Measurements from ENCODE around the gene NANP. TPM values are rescaled to one million over a fixed set of nuclear protein-coding genes. Genes with fewer than 3 reads are reported as not detected.
"Not testable (repeated sequence)": the region's sequence is repeated elsewhere in the genome, so short reads cannot be mapped to it uniquely, and the experiment has no call there.

Gene NANP
- total RNA-seq, 1 experiment from 2014 or later, result 7.3 TPM

GRCh38 chr20:25659999-25660398 lies 36.2 kb upstream of the NANP start:
- Histone ChIP-seq H3K27ac (ENCODE audit: low read length) (no peak overlapping the region), H3K9me3 (ENCODE audit: control insufficient read depth, insufficient read depth, low read depth, low read length) (no peaks in the 10 kb centered on the region), H3K27me3 (ENCODE audit: control insufficient read depth, insufficient read depth, low read length) (no peaks in the 10 kb centered on the region), H3K4me1 (ENCODE audit: control insufficient read depth, insufficient read depth, low read length) (no peaks in the 10 kb centered on the region), H3K4me3 (ENCODE audit: low read depth in 2 of 2, low read length in 2 of 2) (no peak overlapping the region), H3K36me3 (ENCODE audit: control insufficient read depth, insufficient read depth, low read length) (no peaks in the 10 kb centered on the region)
- ChIA-PET POLR2A (no interaction called here), CTCF (interaction anchor here (0.7 kb wide), 1 partner anchor 34 kb away, joined by 3 read pairs; no protein-coding TSS in a partner anchor)
- intact Hi-C loops (cut with micrococcal nuclease; ENCODE audit: unreplicated experiment) (no loop called here), in situ Hi-C loops (cut with HindIII; ENCODE audit: low pct_unique_long_range_greater_than_20kb, low sequenced_read_pairs) (no loop called here)
- no peak for DNase-seq (ENCODE audit: low read depth, low spot score)
- ATAC-seq, result no peak; the same call in 1 of the 2 replicates
- no TSS peak for BruUV-seq (replicated peaks)
- TF ChIP-seq TCF7L2 (IDR thresholded peaks at IDR 0.05; ENCODE audit: low read depth, low read length) (no peak), POLR2AphosphoS5 (IDR thresholded peaks at IDR 0.05; ENCODE audit: low read depth, low read length) (no peak), REST (IDR thresholded peaks at IDR 0.05; ENCODE audit: insufficient read depth in 1 of 2, low read depth in 2 of 2, low read length in 1 of 2) (no peak), SIN3A (IDR thresholded peaks at IDR 0.05; ENCODE audit: borderline replicate concordance, insufficient read depth, low read depth, low read length) (no peak), CTCF (IDR thresholded peaks at IDR 0.05) (no peak)

GRCh38 chr20:25654487-25654886 lies 30.7 kb upstream of the NANP start:
- H3K36me3 ChIP-seq (ENCODE audit: control insufficient read depth, insufficient read depth, low read length), result no peaks in the 10 kb centered on the region
- in situ Hi-C loops (cut with HindIII; ENCODE audit: low pct_unique_long_range_greater_than_20kb, low sequenced_read_pairs), result no loop called here
- no peaks in the 10 kb centered on the region for H3K27me3 ChIP-seq (ENCODE audit: control insufficient read depth, insufficient read depth, low read length)
- no peak for DNase-seq (ENCODE audit: low read depth, low spot score)
- ChIA-PET POLR2A (no interaction called here), CTCF (no interaction called here)
- no peaks in the 10 kb centered on the region for H3K9me3 ChIP-seq (ENCODE audit: control insufficient read depth, insufficient read depth, low read depth, low read length)
- H3K4me3 ChIP-seq (ENCODE audit: low read depth in 2 of 2, low read length in 2 of 2), result no peak overlapping the region
- no peaks in the 10 kb centered on the region for H3K4me1 ChIP-seq (ENCODE audit: control insufficient read depth, insufficient read depth, low read length)
- no peak overlapping the region for H3K27ac ChIP-seq (ENCODE audit: low read length)
- intact Hi-C loops (cut with micrococcal nuclease; ENCODE audit: unreplicated experiment), result no loop called here
- ATAC-seq, result no peak
- TF ChIP-seq CTCF (IDR thresholded peaks at IDR 0.05) (no peak), POLR2AphosphoS5 (IDR thresholded peaks at IDR 0.05; ENCODE audit: low read depth, low read length) (no peak), SIN3A (IDR thresholded peaks at IDR 0.05; ENCODE audit: borderline replicate concordance, insufficient read depth, low read depth, low read length) (no peak), TCF7L2 (IDR thresholded peaks at IDR 0.05; ENCODE audit: low read depth, low read length) (no peak), REST (IDR thresholded peaks at IDR 0.05; ENCODE audit: insufficient read depth in 1 of 2, low read depth in 2 of 2, low read length in 1 of 2) (no peak)
- no TSS peak for BruUV-seq (replicated peaks)

- ATAC-seq; intact Hi-C loops (cut with micrococcal nuclease; ENCODE audit: unreplicated experiment); BruUV-seq (replicated peaks); DNase-seq (ENCODE audit: low read depth, low spot score); H3K27ac ChIP-seq (ENCODE audit: low read length); H3K36me3 ChIP-seq (ENCODE audit: control insufficient read depth, insufficient read depth, low read length); CTCF ChIA-PET; in situ Hi-C loops (cut with HindIII; ENCODE audit: low pct_unique_long_range_greater_than_20kb, low sequenced_read_pairs); H3K9me3 ChIP-seq (ENCODE audit: control insufficient read depth, insufficient read depth, low read depth, low read length); H3K4me3 ChIP-seq (ENCODE audit: low read depth in 2 of 2, low read length in 2 of 2); H3K27me3 ChIP-seq (ENCODE audit: control insufficient read depth, insufficient read depth, low read length); H3K4me1 ChIP-seq (ENCODE audit: control insufficient read depth, insufficient read depth, low read length): not testable (repeated sequence)
- POLR2A ChIA-PET, result interaction anchor here (0.6 to 0.7 kb wide), 2 partner anchors 30 to 539 kb away, joined by 3 to 4 read pairs; no protein-coding TSS in a partner anchor
Observed at GRCh38 chr20:25652866-25653265, 29.1 kb upstream of the NANP start.

Data from Panc1 (cell line).